Thyroid gland (tissue), 4 donors: ENCODE measurements around the gene XKRX.

ENCODE experiments used
- CTCF ChIP-seq, 6 experiments: fragments of 200-600 bp in 3 of 6; fragments of 450-650 bp in 3 of 6; sonication (generic) in 3 of 6; IDR thresholded peaks; one replicate each; pipeline ENCODE4 v1.5.1; 2016 to 2019; ENCODE audit warnings: antibody characterized with exemption in 6 of 6, mild to moderate bottlenecking in 2 of 6, inconsistent platforms in 1 of 6, moderate library complexity in 1 of 6
- POLR2A ChIP-seq, 2 donors: fragments of 450-650 bp; IDR thresholded peaks; one replicate each; pipeline ENCODE4 v1.6.1; 2017; ENCODE audit warnings: antibody characterized with exemption in 2 of 2, mild to moderate bottlenecking in 2 of 2, moderate library complexity in 1 of 2

GRCh38 chrX:100905620-100906019 lies 23.1 kb downstream of the XKRX start:
- no peak for TF ChIP-seq CTCF (IDR thresholded peaks at IDR 0.05)
- no peak for TF ChIP-seq POLR2A (IDR thresholded peaks at IDR 0.05)
